Thymus (tissue), 11 donors: Measurements from ENCODE around the gene CCDC30. TPM values are rescaled to one million over a fixed set of nuclear protein-coding genes. Genes with fewer than 3 reads are reported as not detected.
A peak's percentile ranks its signal among the peaks of the same experiment; 100 is the strongest.
"Not testable (repeated sequence)": the region's sequence is repeated elsewhere in the genome, so short reads cannot be mapped to it uniquely, and the experiment has no call there.

Source experiments
- DNase-seq, 9 donors: peaks; one replicate each; pipeline ENCODE4 v3.0.0-alpha.2; 2013; ENCODE audit warnings: low spot score in 9 of 9, low read depth in 6 of 9, missing footprints in 1 of 9
- H3K27ac ChIP-seq, 2 donors: one replicate each; pipeline ENCODE4 v1.5.1; 2013; ENCODE audit warnings: control low read depth in 1 of 2, low read depth in 1 of 2, low read length in 1 of 2, mild to moderate bottlenecking in 1 of 2, moderate library complexity in 1 of 2
- H3K27me3 ChIP-seq, 2 donors: one replicate each; pipeline ENCODE4 v1.5.1; 2013; ENCODE audit warnings: low read length in 1 of 2; ENCODE audit not compliant: control insufficient read depth in 2 of 2, insufficient read depth in 1 of 2
- H3K36me3 ChIP-seq, 2 donors: one replicate each; pipeline ENCODE4 v1.5.1; 2013; ENCODE audit warnings: low read length in 1 of 2, mild to moderate bottlenecking in 1 of 2, moderate library complexity in 1 of 2; ENCODE audit not compliant: control insufficient read depth in 2 of 2, insufficient read depth in 2 of 2
- H3K4me1 ChIP-seq, 2 donors: one replicate each; pipeline ENCODE4 v1.5.1; 2013; ENCODE audit warnings: low read length in 2 of 2; ENCODE audit not compliant: control insufficient read depth in 2 of 2, insufficient read depth in 2 of 2
- H3K4me3 ChIP-seq, 2 donors: one replicate each; pipeline ENCODE4 v1.5.1; 2013; ENCODE audit warnings: low read length in 2 of 2, control low read depth in 1 of 2, mild to moderate bottlenecking in 1 of 2
- H3K9me3 ChIP-seq, 2 donors: one replicate each; pipeline ENCODE4 v1.5.1; 2013; ENCODE audit warnings: low read length in 1 of 2, mild to moderate bottlenecking in 1 of 2; ENCODE audit not compliant: control insufficient read depth in 2 of 2, insufficient read depth in 1 of 2
- WGBS: extraction: QIAGEN DNeasy Blood & Tissue Kit; methylation state at CpG from one replicate; pipeline ENCODE4 v1.1.7; 2013; 5-methylcytosine and 5-hydroxymethylcytosine counted together
- polyA plus RNA-seq: library from polyadenylated mRNA; stranded (reverse); fragments of 200-250 nt; gene quantifications from one replicate; pipeline ENCODE4 v1.2.3, GENCODE V29; 2013
- total RNA-seq: library from RNA; stranded (reverse); fragments of 120-200 nt; gene quantifications from one replicate; pipeline ENCODE4 v1.2.4, GENCODE V29; 2013
- donor health status: healthy.

CCDC30 gene
- total and polyA plus RNA-seq, 2 donors: 1.6 to 1.9 TPM

DNA sequence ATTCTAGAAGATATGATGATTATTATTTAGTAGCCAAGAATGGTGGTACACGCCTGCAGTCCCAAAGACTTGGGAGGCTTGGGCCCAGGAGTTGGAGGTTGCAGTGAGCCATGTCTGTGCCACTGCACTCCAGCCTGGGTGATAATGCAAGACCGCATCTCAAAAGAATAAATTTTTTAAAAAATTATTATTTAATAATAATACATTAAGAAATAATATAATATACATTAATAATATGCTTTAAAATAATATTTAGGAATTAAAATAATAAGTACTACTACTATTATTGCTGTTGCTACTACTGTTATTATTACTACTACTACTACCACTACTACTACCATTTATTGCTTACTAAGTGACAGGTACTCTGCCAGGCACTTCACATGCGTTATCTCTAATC is 27.2 kb downstream of the CCDC30 start:
- 98% methylated on average over 3 of the region's 3 CpGs for WGBS
- Histone ChIP-seq H3K36me3 (no peaks in the 10 kb centered on the region), H3K4me3 (no peak overlapping the region), H3K4me1 (no peaks in the 10 kb centered on the region), H3K27ac (no peak overlapping the region), H3K9me3 (no peaks in the 10 kb centered on the region), H3K27me3 (no peaks in the 10 kb centered on the region)
- no peak for DNase-seq

GRCh38 chr1:42502031-42502430 is 38.9 kb downstream of the CCDC30 start:
- not testable (repeated sequence) for H3K27me3 ChIP-seq, H3K4me1 ChIP-seq, DNase-seq, H3K4me3 ChIP-seq, H3K27ac ChIP-seq, H3K36me3 ChIP-seq
- peaks cover 0 to 10% of the 10 kb centered on the region in 2 donors for H3K9me3 ChIP-seq
- 96% methylated on average over 11 of the region's 11 CpGs for WGBS

- 95% methylated on average over 2 of the region's 2 CpGs for WGBS
- DNase-seq: no peak
- Histone ChIP-seq H3K27ac (no peak overlapping the region), H3K36me3 (no peaks in the 10 kb centered on the region), H3K9me3 (peaks cover 0 to 11% of the 10 kb centered on the region in 2 donors), H3K4me1 (no peaks in the 10 kb centered on the region), H3K27me3 (no peaks in the 10 kb centered on the region), H3K4me3 (no peak overlapping the region)
Measured at GRCh38 chr1:42504535-42505128, 41.5 kb downstream of the CCDC30 start.

- WGBS: 97% methylated on average over 1 of the region's 1 CpG
- no peaks in the 10 kb centered on the region for H3K27me3 ChIP-seq
- H3K27ac ChIP-seq: no peak overlapping the region
- H3K9me3 ChIP-seq: peaks cover 0 to 25% of the 10 kb centered on the region in 2 donors
- H3K36me3 ChIP-seq: no peaks in the 10 kb centered on the region
- DNase-seq: no peak
- H3K4me1 ChIP-seq: no peaks in the 10 kb centered on the region
- H3K4me3 ChIP-seq: no peak overlapping the region
Measured at GRCh38 chr1:42506576-42506975, 43.5 kb downstream of the CCDC30 start.

DNA sequence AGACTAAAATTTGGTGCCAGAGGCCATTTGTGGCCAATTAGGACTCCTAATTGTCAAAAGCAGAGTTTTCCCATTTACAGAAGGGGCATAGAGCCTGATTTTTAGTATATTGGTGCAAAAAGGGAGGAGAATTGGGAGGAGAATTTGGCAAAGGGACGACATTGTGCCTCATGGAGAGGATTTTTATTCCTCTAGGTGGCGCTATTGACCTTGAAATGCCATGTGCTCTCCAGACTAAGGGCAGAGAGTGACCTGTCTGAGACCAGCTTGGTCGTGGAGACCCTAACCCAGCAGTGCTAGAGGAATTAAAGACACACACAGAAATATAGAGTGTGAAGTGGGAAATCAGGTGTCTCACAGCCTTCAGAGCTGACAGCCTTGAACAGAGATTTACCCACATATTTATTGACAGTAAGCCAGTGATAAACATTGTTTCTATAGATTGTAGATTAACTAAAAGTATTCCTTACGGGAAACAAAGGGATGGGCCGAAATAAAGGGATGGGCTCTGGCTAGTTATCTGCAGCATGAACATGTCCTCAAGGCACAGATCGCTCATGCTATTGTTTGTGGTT is 48.6 kb downstream of the CCDC30 start:
- H3K36me3 ChIP-seq: not testable (repeated sequence)

DNA sequence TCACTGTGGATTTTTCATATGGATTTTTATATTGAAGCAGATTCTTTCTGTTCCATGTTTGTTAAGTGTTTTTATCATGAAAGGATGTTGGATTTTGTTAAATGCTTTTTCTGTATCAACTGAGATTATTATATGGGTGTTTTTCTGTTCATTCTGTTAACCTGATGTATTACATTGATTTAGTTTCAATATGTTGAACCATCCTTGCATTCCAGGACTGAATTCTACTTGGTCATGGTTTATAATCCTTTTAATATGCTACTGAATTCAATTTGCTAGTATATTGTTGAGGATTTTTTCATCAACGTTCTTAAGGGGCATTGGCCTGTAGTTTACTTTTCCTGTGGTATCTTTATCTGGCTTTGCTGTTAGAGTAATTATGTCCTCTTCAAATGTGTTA is 55.8 kb downstream of the CCDC30 start:
- no peak for DNase-seq
- 95% methylated on average over 1 of the region's 1 CpG for WGBS
- no peak overlapping the region for H3K27ac ChIP-seq
- H3K27me3 ChIP-seq: no peaks in the 10 kb centered on the region
- H3K36me3 ChIP-seq: no peaks in the 10 kb centered on the region
- peaks cover 0 to 5% of the 10 kb centered on the region in 2 donors for H3K9me3 ChIP-seq
- H3K4me1 ChIP-seq: no peaks in the 10 kb centered on the region
- H3K4me3 ChIP-seq: no peak overlapping the region

More for the DNA sequence above, 48.6 kb downstream of the CCDC30 start:
- not testable (repeated sequence) for H3K4me3 ChIP-seq, H3K27ac ChIP-seq, H3K27me3 ChIP-seq, DNase-seq, H3K4me1 ChIP-seq
- H3K9me3 ChIP-seq: peaks cover 0 to 28% of the 10 kb centered on the region in 2 donors
- 85% methylated on average over 6 of the region's 6 CpGs for WGBS

DNA sequence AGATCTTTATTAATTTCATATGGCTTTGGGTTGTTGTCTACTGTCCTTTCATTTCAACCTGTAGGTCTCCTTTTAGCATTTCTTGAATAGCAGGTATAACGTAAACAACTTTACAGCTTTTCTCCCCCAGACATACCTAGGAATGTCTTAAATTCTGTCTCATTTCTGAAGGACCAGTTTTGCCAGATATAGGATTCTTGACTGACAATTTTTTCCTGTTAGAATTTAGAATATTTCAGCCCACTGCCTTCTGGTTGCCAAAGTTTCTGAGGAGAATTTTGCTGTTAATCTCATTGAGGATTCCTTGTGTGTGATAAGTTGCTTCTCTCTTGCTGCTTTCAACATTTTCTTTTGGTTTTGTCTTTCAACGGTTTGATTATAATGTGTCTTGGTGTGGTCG is 60.1 kb downstream of the CCDC30 start:
- Histone ChIP-seq H3K27me3 (no peaks in the 10 kb centered on the region), H3K9me3 (peaks cover 0 to 5% of the 10 kb centered on the region in 2 donors), H3K36me3 (no peaks in the 10 kb centered on the region), H3K4me1 (no peaks in the 10 kb centered on the region), H3K4me3 (no peak overlapping the region), H3K27ac (no peak overlapping the region)
- no peak for DNase-seq
- 96% methylated on average over 3 of the region's 3 CpGs for WGBS

DNA sequence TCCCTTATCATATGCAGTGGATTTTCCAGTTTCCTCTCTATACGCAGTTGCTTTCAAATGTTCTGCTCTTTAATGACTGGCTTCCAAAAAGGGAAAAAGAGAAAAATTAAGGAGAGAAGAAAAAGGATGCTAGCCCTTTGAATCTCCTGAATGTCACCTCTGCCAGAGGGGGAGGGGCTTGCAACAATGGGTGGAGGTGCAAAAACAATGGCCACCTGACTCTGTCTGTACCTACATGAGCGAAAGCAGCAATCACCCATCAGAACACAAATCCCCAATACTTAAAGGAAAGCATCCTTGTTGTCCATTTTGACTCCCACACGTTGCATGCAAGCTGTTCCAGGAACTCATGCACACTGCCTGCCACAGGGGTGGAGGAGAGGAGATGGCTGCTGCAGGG is 61.2 kb downstream of the CCDC30 start:
- WGBS: 94% methylated on average over 3 of the region's 3 CpGs
- peaks cover 0 to 5% of the 10 kb centered on the region in 2 donors for H3K9me3 ChIP-seq
- H3K4me1 ChIP-seq: no peaks in the 10 kb centered on the region
- no peak overlapping the region for H3K27ac ChIP-seq
- H3K4me3 ChIP-seq: no peak overlapping the region
- no peak for DNase-seq
- H3K36me3 ChIP-seq: no peaks in the 10 kb centered on the region
- H3K27me3 ChIP-seq: no peaks in the 10 kb centered on the region

- WGBS: 44% methylated on average over 3 of the region's 3 CpGs
- Histone ChIP-seq H3K9me3 (no peaks in the 10 kb centered on the region), H3K27me3 (no peaks in the 10 kb centered on the region), H3K4me1 (no peaks in the 10 kb centered on the region), H3K4me3 (peak overlapping the region in 1 of 2 donors; percentile 29), H3K36me3 (no peaks in the 10 kb centered on the region), H3K27ac (no peak overlapping the region)
- peak in 2 of 9 donors; percentile 3 to 7 for DNase-seq
Measured at GRCh38 chr1:42529724-42530181, 66.7 kb downstream of the CCDC30 start.
